Measurements from ENCODE around the gene CTCFL. TPM values are rescaled to one million over a fixed set of nuclear protein-coding genes. Genes with fewer than 3 reads are reported as not detected.

Gene CTCFL
- total and polyA plus RNA-seq, 8 donors = not detected

- Histone ChIP-seq H3K9me3 (no peaks in the 10 kb centered on the region), H3K4me1 (peaks cover 0 to 19% (median 9%) of the 10 kb centered on the region in 4 donors), H3K4me3 (no peak overlapping the region), H3K36me3 (no peaks in the 10 kb centered on the region), H3K27me3 (peaks cover 0 to 5% (median 0%) of the 10 kb centered on the region in 3 donors), H3K27ac (no peak overlapping the region)
- WGBS, 5 donors = 83 to 94% (median 88%) methylated on average over 8 of the region's 8 CpGs
- no peak for DNase-seq
- intact Hi-C loops (cut with DNase I; ENCODE audit: low total_unique reads) = no loop called here
- TF ChIP-seq EP300 (IDR thresholded peaks at IDR 0.05) (no peak), POLR2A (IDR thresholded peaks at IDR 0.05) (no peak), POLR2AphosphoS5 (IDR thresholded peaks at IDR 0.05) (no peak)
- TF ChIP-seq, protein P1, sequence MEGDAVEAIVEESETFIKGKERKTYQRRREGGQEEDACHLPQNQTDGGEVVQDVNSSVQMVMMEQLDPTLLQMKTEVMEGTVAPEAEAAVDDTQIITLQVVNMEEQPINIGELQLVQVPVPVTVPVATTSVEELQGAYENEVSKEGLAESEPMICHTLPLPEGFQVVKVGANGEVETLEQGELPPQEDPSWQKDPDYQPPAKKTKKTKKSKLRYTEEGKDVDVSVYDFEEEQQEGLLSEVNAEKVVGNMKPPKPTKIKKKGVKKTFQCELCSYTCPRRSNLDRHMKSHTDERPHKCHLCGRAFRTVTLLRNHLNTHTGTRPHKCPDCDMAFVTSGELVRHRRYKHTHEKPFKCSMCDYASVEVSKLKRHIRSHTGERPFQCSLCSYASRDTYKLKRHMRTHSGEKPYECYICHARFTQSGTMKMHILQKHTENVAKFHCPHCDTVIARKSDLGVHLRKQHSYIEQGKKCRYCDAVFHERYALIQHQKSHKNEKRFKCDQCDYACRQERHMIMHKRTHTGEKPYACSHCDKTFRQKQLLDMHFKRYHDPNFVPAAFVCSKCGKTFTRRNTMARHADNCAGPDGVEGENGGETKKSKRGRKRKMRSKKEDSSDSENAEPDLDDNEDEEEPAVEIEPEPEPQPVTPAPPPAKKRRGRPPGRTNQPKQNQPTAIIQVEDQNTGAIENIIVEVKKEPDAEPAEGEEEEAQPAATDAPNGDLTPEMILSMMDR (IDR thresholded peaks at IDR 0.05) = no peak
Measured at GRCh38 chr20:57484772-57485171, 40.2 kb downstream of the CTCFL start.

DNA sequence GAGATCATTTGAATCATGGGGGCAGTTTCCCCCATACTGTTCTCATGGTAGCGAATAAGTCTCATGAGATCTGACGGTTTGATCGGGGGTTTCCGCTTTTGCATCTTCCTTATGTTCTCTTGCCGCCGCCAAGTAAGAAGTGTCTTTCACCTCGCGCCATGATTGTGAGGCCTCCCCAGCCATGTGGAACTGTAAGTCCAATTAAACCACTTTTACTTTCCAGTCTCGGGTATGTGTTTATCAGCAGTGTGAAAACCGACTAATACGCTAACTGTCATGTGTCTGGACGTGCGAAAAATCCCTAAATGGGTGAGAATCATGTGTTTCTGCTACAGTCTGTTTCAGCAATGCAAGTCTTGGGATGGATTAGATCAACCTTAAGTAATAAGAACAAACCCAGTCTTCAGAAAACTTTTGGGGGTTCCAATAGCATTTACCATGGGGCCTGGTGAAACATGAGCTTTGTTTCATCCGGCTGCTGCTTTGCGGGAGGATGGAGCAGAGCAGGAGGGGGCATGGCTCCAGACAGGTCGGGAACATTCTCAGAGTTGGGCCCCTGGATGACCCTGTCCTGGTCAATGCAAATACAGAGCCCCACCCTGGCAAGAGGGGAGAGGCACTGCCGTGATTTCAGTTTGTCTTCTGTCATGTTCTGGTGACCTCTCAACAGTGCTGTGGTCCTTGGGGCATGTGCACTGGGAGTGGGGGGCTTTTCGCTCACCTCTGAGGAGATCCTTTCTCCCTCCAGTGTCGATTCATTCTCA, 41.5 kb downstream of the CTCFL start:
- intact Hi-C loops (cut with DNase I; ENCODE audit: low total_unique reads) = no loop called here
- no peak for DNase-seq

DNA sequence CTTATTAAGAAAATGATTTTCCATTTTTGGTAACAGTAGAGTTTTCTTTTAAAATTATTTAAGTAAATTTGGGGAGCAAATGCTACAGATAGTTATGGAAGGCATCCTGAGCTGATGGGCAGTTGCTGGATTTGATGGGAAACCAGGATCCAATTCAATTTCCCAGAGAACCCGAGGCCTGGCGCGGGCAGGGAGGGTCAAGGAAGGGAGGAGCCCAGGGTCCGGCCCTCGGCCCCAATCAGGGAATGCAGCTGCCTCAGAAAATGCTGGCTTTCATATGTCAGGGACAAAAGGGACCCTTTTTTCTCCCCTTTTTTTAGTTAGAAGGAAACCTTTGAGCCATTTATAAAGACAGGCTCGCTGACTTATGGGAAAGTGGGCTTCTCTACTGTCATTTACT, 42.1 kb downstream of the CTCFL start:
- H3K27me3 ChIP-seq = peaks cover 0 to 5% (median 0%) of the 10 kb centered on the region in 3 donors
- no peak overlapping the region for H3K4me3 ChIP-seq
- no peaks in the 10 kb centered on the region for H3K36me3 ChIP-seq
- 83 to 95% (median 90%) methylated on average over 6 of the region's 6 CpGs for WGBS, 5 donors
- H3K4me1 ChIP-seq = peaks cover 0 to 19% (median 9%) of the 10 kb centered on the region in 4 donors
- no peak for DNase-seq
- no peaks in the 10 kb centered on the region for H3K9me3 ChIP-seq
- no peak overlapping the region for H3K27ac ChIP-seq
- TF ChIP-seq POLR2AphosphoS5 (IDR thresholded peaks at IDR 0.05) = no peak
- TF ChIP-seq, protein P1 (IDR thresholded peaks at IDR 0.05) = no peak
- no peak for TF ChIP-seq POLR2A (IDR thresholded peaks at IDR 0.05)
- no peak for TF ChIP-seq EP300 (IDR thresholded peaks at IDR 0.05)
- intact Hi-C loops (cut with DNase I; ENCODE audit: low total_unique reads) = no loop called here

More for the DNA sequence above, 41.5 kb downstream of the CTCFL start:
- TF ChIP-seq EP300 (IDR thresholded peaks at IDR 0.05) (no peak), POLR2AphosphoS5 (IDR thresholded peaks at IDR 0.05) (no peak), POLR2A (IDR thresholded peaks at IDR 0.05) (no peak)
- TF ChIP-seq, protein P1 (IDR thresholded peaks at IDR 0.05) = no peak
- Histone ChIP-seq H3K27me3 (peaks cover 0 to 5% (median 0%) of the 10 kb centered on the region in 3 donors), H3K36me3 (no peaks in the 10 kb centered on the region), H3K4me1 (peaks cover 0 to 19% (median 9%) of the 10 kb centered on the region in 4 donors), H3K9me3 (no peaks in the 10 kb centered on the region), H3K27ac (no peak overlapping the region), H3K4me3 (no peak overlapping the region)
- 85 to 89% (median 87%) methylated on average over 18 to 19 of the region's 19 CpGs for WGBS, 5 donors

- H3K4me1 ChIP-seq = peaks cover 0 to 19% (median 9%) of the 10 kb centered on the region in 4 donors
- H3K27ac ChIP-seq = no peak overlapping the region
- H3K27me3 ChIP-seq = peaks cover 0 to 5% (median 0%) of the 10 kb centered on the region in 3 donors
- H3K36me3 ChIP-seq = no peaks in the 10 kb centered on the region
- DNase-seq = no peak
- H3K9me3 ChIP-seq = no peaks in the 10 kb centered on the region
- WGBS, 5 donors = 64 to 80% (median 73%) methylated on average over 11 of the region's 11 CpGs
- intact Hi-C loops (cut with DNase I; ENCODE audit: low total_unique reads) = no loop called here
- TF ChIP-seq, protein P1 (IDR thresholded peaks at IDR 0.05) = no peak
- no peak for TF ChIP-seq POLR2AphosphoS5 (IDR thresholded peaks at IDR 0.05)
- no peak for TF ChIP-seq POLR2A (IDR thresholded peaks at IDR 0.05)
- H3K4me3 ChIP-seq = no peak overlapping the region
Measured at GRCh38 chr20:57482148-57482547, 42.8 kb downstream of the CTCFL start.
